ENCODE measurements around the gene SLC2A10.

Gene SLC2A10

DNA sequence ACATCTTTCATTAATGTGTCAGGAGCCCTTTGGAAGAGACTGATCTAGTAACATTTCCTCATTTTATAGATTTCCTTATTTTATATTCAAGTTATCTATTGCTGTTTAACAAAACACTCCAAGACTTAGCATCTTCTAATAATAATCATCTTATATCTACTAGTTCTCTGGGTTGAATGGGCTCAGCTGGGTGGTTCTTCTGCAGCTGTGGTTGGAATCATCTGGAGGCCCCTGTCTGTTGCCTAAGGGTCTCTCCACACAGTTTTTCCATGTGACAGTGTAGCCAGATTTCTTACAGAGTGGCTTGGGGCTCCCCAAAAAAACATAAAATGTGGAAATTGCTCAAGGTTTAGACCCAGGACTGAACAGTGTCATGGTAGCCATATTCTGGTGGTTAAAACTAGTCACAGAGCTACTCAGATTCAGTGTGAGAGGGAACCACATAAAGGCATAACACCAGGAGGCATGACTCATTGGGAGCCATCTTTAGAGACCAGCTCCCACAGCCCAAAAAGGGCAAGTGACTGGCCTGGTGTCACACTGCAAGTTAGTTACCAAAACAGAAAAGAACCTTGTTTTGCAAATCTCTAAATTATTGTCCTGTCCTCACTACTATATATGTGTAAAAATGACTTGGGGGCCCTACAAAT lies 11.5 kb downstream of the SLC2A10 start:
- no peaks in the 10 kb centered on the region for H3K27me3 ChIP-seq
- no peaks in the 10 kb centered on the region for H3K9me3 ChIP-seq
- TF ChIP-seq, protein P1, sequence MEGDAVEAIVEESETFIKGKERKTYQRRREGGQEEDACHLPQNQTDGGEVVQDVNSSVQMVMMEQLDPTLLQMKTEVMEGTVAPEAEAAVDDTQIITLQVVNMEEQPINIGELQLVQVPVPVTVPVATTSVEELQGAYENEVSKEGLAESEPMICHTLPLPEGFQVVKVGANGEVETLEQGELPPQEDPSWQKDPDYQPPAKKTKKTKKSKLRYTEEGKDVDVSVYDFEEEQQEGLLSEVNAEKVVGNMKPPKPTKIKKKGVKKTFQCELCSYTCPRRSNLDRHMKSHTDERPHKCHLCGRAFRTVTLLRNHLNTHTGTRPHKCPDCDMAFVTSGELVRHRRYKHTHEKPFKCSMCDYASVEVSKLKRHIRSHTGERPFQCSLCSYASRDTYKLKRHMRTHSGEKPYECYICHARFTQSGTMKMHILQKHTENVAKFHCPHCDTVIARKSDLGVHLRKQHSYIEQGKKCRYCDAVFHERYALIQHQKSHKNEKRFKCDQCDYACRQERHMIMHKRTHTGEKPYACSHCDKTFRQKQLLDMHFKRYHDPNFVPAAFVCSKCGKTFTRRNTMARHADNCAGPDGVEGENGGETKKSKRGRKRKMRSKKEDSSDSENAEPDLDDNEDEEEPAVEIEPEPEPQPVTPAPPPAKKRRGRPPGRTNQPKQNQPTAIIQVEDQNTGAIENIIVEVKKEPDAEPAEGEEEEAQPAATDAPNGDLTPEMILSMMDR (IDR thresholded peaks at IDR 0.05; ENCODE audit: low read depth, low read length), result no peak
- no peaks in the 10 kb centered on the region for H3K36me3 ChIP-seq
- DNase-seq, result no peak
- no peak overlapping the region for H3K4me3 ChIP-seq (ENCODE audit: low read depth, low read length)
- no peaks in the 10 kb centered on the region for H3K4me1 ChIP-seq

DNA sequence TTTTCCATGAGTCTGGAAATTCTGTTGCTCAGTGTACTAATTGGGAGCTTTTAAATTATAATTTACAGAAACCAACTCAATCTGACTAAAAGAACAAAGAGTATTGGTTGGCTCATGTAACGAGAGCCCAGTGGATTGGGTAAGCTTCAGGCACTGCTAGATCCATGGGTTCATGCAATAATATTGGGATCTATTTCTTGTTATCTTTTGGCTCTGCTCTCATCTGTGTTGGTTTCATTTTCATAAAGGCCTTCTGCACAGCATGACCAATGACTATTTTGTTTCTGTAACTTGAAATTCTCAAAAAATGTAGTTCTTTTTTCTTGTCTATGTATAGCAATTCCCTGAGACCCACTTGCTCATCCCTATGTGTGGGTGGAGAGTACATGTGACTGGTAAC lies 12.0 kb downstream of the SLC2A10 start:
- Histone ChIP-seq H3K4me3 (ENCODE audit: low read depth, low read length) (no peak overlapping the region), H3K9me3 (no peaks in the 10 kb centered on the region), H3K4me1 (no peaks in the 10 kb centered on the region), H3K36me3 (no peaks in the 10 kb centered on the region), H3K27me3 (no peaks in the 10 kb centered on the region)
- TF ChIP-seq, protein P1 (IDR thresholded peaks at IDR 0.05; ENCODE audit: low read depth, low read length), result no peak
- DNase-seq, result no peak

DNA sequence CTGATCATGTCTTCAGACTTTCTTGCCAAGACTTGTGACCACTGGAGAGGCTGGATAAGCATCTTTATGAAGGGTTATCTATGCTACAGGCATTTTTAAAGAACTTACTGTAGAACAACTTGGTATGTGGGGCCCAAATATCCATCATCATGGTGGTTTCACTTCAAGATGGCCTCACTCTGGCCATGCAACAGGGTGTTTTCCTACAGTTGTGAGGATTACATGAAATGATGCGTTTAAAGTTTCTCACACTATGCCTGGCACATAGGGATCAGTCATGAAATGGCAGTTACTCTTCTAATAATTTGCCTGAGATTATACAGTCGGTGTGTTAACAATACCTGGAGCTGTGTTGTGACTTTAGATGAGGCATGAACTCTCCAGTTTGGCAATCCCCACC lies 13.0 kb downstream of the SLC2A10 start:
- no peak overlapping the region for H3K4me3 ChIP-seq (ENCODE audit: low read depth, low read length)
- no peak for DNase-seq
- H3K36me3 ChIP-seq, result no peaks in the 10 kb centered on the region
- no peaks in the 10 kb centered on the region for H3K9me3 ChIP-seq
- TF ChIP-seq, protein P1 (IDR thresholded peaks at IDR 0.05; ENCODE audit: low read depth, low read length), result no peak
- H3K27me3 ChIP-seq, result no peaks in the 10 kb centered on the region
- no peaks in the 10 kb centered on the region for H3K4me1 ChIP-seq

DNA sequence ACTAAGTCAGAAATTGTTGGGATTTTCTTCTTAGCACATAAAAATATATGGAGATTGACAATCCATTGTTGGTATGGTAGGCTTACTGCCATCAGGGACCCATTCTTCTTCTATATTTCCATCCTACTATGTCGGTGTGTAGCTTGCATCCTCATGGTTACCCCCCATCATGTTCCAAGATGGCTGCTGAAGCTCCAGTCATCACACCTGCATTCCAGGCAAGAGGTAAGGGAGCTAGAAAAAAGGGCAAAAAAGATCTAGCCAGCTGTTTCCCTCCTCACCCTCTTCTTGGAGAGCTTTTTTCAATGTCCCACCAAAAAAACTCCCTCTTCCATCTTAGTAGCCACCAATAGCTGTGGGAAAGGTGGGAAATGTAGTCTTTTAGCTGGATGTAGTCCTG lies 13.6 kb downstream of the SLC2A10 start:
- Histone ChIP-seq H3K27me3 (no peaks in the 10 kb centered on the region), H3K4me1 (no peaks in the 10 kb centered on the region), H3K4me3 (ENCODE audit: low read depth, low read length) (no peak overlapping the region), H3K36me3 (no peaks in the 10 kb centered on the region), H3K9me3 (no peaks in the 10 kb centered on the region)
- no peak for DNase-seq
- TF ChIP-seq, protein P1 (IDR thresholded peaks at IDR 0.05; ENCODE audit: low read depth, low read length), result no peak

DNA sequence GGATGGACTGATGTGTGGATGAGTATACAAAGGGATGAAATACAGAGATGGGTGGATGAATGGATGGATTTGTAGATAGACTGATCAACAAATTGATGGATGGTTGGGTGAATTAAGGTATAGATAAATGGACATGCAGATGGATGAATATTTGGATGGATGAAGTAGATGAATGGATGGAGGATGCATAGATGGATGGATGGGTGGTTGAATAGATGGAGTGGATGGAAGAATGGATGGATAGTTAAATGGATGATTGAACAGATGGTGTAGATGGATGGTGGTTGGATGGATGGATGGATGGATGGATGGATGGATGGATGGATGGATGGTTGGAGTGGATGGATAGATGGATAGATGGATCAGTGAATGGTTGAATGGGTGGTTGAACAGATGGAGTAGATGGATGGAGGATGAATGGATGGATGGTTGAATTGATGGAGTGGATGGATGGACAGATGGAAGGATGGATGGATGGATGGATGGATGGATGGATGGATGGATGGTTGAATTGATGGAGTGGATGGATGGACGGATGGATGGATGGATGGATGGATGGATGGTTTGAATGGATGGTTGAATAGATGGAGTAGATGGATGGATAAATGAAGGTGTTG lies 15.0 kb downstream of the SLC2A10 start:
- no peak for DNase-seq
- Histone ChIP-seq H3K27me3 (no peaks in the 10 kb centered on the region), H3K36me3 (no peaks in the 10 kb centered on the region), H3K9me3 (no peaks in the 10 kb centered on the region), H3K4me1 (no peaks in the 10 kb centered on the region), H3K4me3 (ENCODE audit: low read depth, low read length) (no peak overlapping the region)
- TF ChIP-seq, protein P1 (IDR thresholded peaks at IDR 0.05; ENCODE audit: low read depth, low read length), result no peak

Data from BE2C (cell line).